ENCODE results near the gene STRN3.

STRN3 gene

DNA sequence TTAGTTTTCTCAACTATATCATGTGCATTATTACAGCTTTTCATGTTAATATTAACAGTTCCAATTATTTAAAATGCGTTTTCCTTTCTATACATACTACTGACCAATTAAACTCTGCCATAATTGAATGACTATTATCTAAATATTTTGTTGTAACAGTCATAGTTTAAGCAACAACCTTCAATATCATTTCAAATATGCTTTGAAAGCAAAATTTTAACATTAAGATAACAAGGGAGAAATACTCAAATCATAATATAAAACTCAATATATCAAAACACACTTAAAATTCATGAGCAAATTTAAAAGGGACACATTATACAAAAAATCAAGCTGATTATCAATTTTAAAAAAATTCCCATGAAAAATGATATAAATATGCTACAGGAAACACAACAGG is 111.4 kb downstream of the STRN3 start:
- H3K27ac ChIP-seq (ENCODE audit: low read depth, low read length, poor library complexity, severe bottlenecking): no peak overlapping the region
- H3F3A ChIP-seq (ENCODE audit: insufficient read depth, low read length): no peaks in the 10 kb centered on the region
- H3K4me3 ChIP-seq (ENCODE audit: low read depth, low read length, poor library complexity, severe bottlenecking): no peak overlapping the region
- H3K27me3 ChIP-seq (ENCODE audit: insufficient read depth, low read length): no peaks in the 10 kb centered on the region
- no peak overlapping the region for H3K9ac ChIP-seq (ENCODE audit: low read length)
- no peak overlapping the region for H3K4me2 ChIP-seq (ENCODE audit: low read length)
- H3K9me2 ChIP-seq (ENCODE audit: low read depth, low read length): no peaks in the 10 kb centered on the region
- no peak for TF ChIP-seq EZH2 (IDR thresholded peaks at IDR 0.05; ENCODE audit: borderline replicate concordance, low read length)
- no peak for TF ChIP-seq CTCF (IDR thresholded peaks at IDR 0.05; ENCODE audit: low read length)
- H4K20me1 ChIP-seq (ENCODE audit: insufficient read depth, low read length): no peaks in the 10 kb centered on the region; the same call in 1 of the 2 replicates
- no peaks in the 10 kb centered on the region for H3K79me2 ChIP-seq (ENCODE audit: insufficient read depth, low read length)
- H3K9me3 ChIP-seq (ENCODE audit: low read length): no peaks in the 10 kb centered on the region
- H3K36me3 ChIP-seq (ENCODE audit: insufficient read depth, low read length): peaks cover 33% of the 10 kb centered on the region
- H2AFZ ChIP-seq (ENCODE audit: low read length): no peak overlapping the region
- no peaks in the 10 kb centered on the region for H3K4me1 ChIP-seq (ENCODE audit: insufficient read depth, low read length, severe bottlenecking)

DNA sequence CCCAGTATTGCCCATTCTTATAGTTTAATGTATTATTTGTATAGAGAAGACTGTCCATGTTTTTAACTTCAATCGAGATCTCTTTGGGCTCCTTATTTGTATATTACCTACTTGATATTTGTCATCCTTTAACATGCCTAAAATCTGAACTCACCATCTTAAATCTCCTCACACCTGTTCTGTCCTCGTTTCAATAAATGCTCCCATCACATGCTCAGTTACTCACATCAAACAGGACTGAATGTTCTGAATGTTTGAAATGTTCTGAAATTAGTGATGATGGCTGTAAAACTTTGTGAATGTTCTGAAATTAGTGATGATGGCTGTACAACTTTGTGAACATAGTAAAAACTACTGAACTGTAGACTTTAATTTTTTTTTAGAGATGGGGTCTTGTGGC is 117.4 kb downstream of the STRN3 start:
- no peak overlapping the region for H3K4me3 ChIP-seq (ENCODE audit: low read depth, low read length, poor library complexity, severe bottlenecking)
- no peaks in the 10 kb centered on the region for H3K79me2 ChIP-seq (ENCODE audit: insufficient read depth, low read length)
- H2AFZ ChIP-seq (ENCODE audit: low read length): no peak overlapping the region
- H4K20me1 ChIP-seq (ENCODE audit: insufficient read depth, low read length): no peaks in the 10 kb centered on the region; the same call in 1 of the 2 replicates
- no peak overlapping the region for H3K27ac ChIP-seq (ENCODE audit: low read depth, low read length, poor library complexity, severe bottlenecking)
- no peaks in the 10 kb centered on the region for H3K9me2 ChIP-seq (ENCODE audit: low read depth, low read length)
- no peaks in the 10 kb centered on the region for H3K27me3 ChIP-seq (ENCODE audit: insufficient read depth, low read length)
- no peaks in the 10 kb centered on the region for H3K4me1 ChIP-seq (ENCODE audit: insufficient read depth, low read length, severe bottlenecking)
- H3K9ac ChIP-seq (ENCODE audit: low read length): no peak overlapping the region
- no peak overlapping the region for H3K4me2 ChIP-seq (ENCODE audit: low read length)
- TF ChIP-seq EZH2 (IDR thresholded peaks at IDR 0.05; ENCODE audit: borderline replicate concordance, low read length) (no peak), CTCF (IDR thresholded peaks at IDR 0.05; ENCODE audit: low read length) (no peak)
- H3K36me3 ChIP-seq (ENCODE audit: insufficient read depth, low read length): peaks cover 73% of the 10 kb centered on the region
- H3K9me3 ChIP-seq (ENCODE audit: low read length): no peaks in the 10 kb centered on the region
- H3F3A ChIP-seq (ENCODE audit: insufficient read depth, low read length): no peaks in the 10 kb centered on the region

GRCh38 chr14:30907659-30908057 is 118.5 kb downstream of the STRN3 start:
- Histone ChIP-seq H3K36me3 (ENCODE audit: insufficient read depth, low read length) (peaks cover 76% of the 10 kb centered on the region), H3K4me3 (ENCODE audit: low read depth, low read length, poor library complexity, severe bottlenecking) (no peak overlapping the region), H3K4me1 (ENCODE audit: insufficient read depth, low read length, severe bottlenecking) (no peaks in the 10 kb centered on the region), H3K9ac (ENCODE audit: low read length) (no peak overlapping the region), H3K27me3 (ENCODE audit: insufficient read depth, low read length) (no peaks in the 10 kb centered on the region), H3K9me3 (ENCODE audit: low read length) (no peaks in the 10 kb centered on the region), H4K20me1 (ENCODE audit: insufficient read depth, low read length) (no peaks in the 10 kb centered on the region; the same call in 1 of the 2 replicates), H3K27ac (ENCODE audit: low read depth, low read length, poor library complexity, severe bottlenecking) (no peak overlapping the region), H3K9me2 (ENCODE audit: low read depth, low read length) (no peaks in the 10 kb centered on the region), H3K4me2 (ENCODE audit: low read length) (no peak overlapping the region), H3F3A (ENCODE audit: insufficient read depth, low read length) (no peaks in the 10 kb centered on the region), H3K79me2 (ENCODE audit: insufficient read depth, low read length) (no peaks in the 10 kb centered on the region), H2AFZ (ENCODE audit: low read length) (no peak overlapping the region)
- no peak for TF ChIP-seq EZH2 (IDR thresholded peaks at IDR 0.05; ENCODE audit: borderline replicate concordance, low read length)
- no peak for TF ChIP-seq CTCF (IDR thresholded peaks at IDR 0.05; ENCODE audit: low read length)

Data from OCI-LY1 (cell line).